Ascending aorta (tissue), 2 donors: Measurements from ENCODE around the gene CLIC3. TPM values are rescaled to one million over a fixed set of nuclear protein-coding genes. Genes with fewer than 3 reads are reported as not detected.

Experiments used
- DNase-seq, 2 donors: peaks; one replicate each; pipeline ENCODE4 v3.0.0-alpha.2; 2019; ENCODE audit warnings: low spot score in 2 of 2
- H3K27ac ChIP-seq, 2 donors: fragments of 200-600 bp; sonication (generic); one replicate each; pipeline ENCODE4 v1.5.1; 2016 to 2017; ENCODE audit warnings: mild to moderate bottlenecking in 1 of 2
- H3K27me3 ChIP-seq: fragments of 200-600 bp; sonication (generic); one replicate; pipeline ENCODE4 v1.5.1; 2017
- H3K36me3 ChIP-seq, 2 donors: fragments of 200-600 bp; sonication (generic); one replicate each; pipeline ENCODE4 v1.5.1; 2016
- H3K4me1 ChIP-seq, 2 donors: fragments of 200-600 bp; sonication (generic); one replicate each; pipeline ENCODE4 v1.5.1; 2016 to 2017; ENCODE audit warnings: mild to moderate bottlenecking in 1 of 2
- H3K4me3 ChIP-seq, 2 donors: fragments of 200-600 bp; sonication (generic); one replicate each; pipeline ENCODE4 v1.5.1; 2016 to 2017; ENCODE audit warnings: mild to moderate bottlenecking in 1 of 2
- H3K9me3 ChIP-seq, 2 donors: fragments of 200-600 bp; sonication (generic); one replicate each; pipeline ENCODE4 v1.5.1; 2016
- CTCF ChIP-seq, 3 experiments: fragments of 200-600 bp in 2 of 3; fragments of 450-650 bp in 1 of 3; sonication (generic) in 2 of 3; IDR thresholded peaks; one replicate each; pipeline ENCODE4 v1.5.1; 2016 to 2019; ENCODE audit warnings: antibody characterized with exemption in 3 of 3, mild to moderate bottlenecking in 1 of 3, moderate library complexity in 1 of 3
- intact Hi-C: fragments of 100-400 bp; cut with DNase I; formaldehyde crosslinking; loops from one replicate; pipeline ENCODE4 v1.15.1; 2023
- total RNA-seq: library from RNA; depleted of rRNA; stranded (reverse); fragments of >200 nt; gene quantifications from one replicate; pipeline ENCODE4 v1.1.0, GENCODE V29; 2016

CLIC3 gene
- total RNA-seq, 1 donor from 2014 or later, result 2.8 TPM

- no peak overlapping the region for H3K27ac ChIP-seq
- no peak for TF ChIP-seq CTCF (IDR thresholded peaks at IDR 0.05)
- no peaks in the 10 kb centered on the region for H3K27me3 ChIP-seq
- no peak overlapping the region for H3K4me3 ChIP-seq
- no peaks in the 10 kb centered on the region for H3K9me3 ChIP-seq
- peaks cover 15 to 23% of the 10 kb centered on the region in 2 donors for H3K36me3 ChIP-seq
- DNase-seq, result no peak
- peaks cover 3 to 5% of the 10 kb centered on the region in 2 donors for H3K4me1 ChIP-seq
- intact Hi-C loops, result no loop called here
Measured at GRCh38 chr9:137021979-137022661, 25.8 kb upstream of the CLIC3 start.

DNA sequence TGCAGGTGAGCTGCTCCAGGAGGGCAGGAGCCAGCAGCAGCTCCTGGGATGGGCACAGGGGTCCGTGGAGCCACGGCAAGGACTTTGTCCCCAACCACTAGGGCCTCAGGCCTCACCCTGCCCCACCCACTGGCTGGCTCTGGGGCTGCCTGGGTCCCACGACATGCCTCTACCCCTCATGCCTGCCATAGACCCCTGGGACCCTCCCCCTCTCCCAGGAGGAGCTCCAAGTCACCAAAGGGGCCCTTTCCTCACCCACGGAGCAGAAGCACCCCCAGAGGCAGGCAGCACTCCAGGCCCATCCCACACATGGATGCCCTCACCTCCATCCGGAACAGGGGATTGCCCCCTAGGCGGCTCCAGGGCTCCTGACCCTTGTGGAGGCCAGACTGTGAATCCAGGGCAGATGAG lies 25.2 kb upstream of the CLIC3 start:
- Histone ChIP-seq H3K36me3 (peaks cover 19 to 28% of the 10 kb centered on the region in 2 donors), H3K4me3 (no peak overlapping the region), H3K27me3 (no peaks in the 10 kb centered on the region), H3K27ac (no peak overlapping the region), H3K4me1 (no peaks in the 10 kb centered on the region), H3K9me3 (no peaks in the 10 kb centered on the region)
- intact Hi-C loops, result no loop called here
- no peak for TF ChIP-seq CTCF (IDR thresholded peaks at IDR 0.05)
- no peak for DNase-seq

GRCh38 chr9:137020771-137021567 lies 24.6 kb upstream of the CLIC3 start:
- Histone ChIP-seq H3K27me3 (no peaks in the 10 kb centered on the region), H3K4me3 (no peak overlapping the region), H3K36me3 (peaks cover 20 to 34% of the 10 kb centered on the region in 2 donors), H3K4me1 (no peaks in the 10 kb centered on the region), H3K9me3 (no peaks in the 10 kb centered on the region), H3K27ac (no peak overlapping the region)
- intact Hi-C loops, result no loop called here
- TF ChIP-seq CTCF (IDR thresholded peaks at IDR 0.05), result no peak
- DNase-seq, result no peak

DNA sequence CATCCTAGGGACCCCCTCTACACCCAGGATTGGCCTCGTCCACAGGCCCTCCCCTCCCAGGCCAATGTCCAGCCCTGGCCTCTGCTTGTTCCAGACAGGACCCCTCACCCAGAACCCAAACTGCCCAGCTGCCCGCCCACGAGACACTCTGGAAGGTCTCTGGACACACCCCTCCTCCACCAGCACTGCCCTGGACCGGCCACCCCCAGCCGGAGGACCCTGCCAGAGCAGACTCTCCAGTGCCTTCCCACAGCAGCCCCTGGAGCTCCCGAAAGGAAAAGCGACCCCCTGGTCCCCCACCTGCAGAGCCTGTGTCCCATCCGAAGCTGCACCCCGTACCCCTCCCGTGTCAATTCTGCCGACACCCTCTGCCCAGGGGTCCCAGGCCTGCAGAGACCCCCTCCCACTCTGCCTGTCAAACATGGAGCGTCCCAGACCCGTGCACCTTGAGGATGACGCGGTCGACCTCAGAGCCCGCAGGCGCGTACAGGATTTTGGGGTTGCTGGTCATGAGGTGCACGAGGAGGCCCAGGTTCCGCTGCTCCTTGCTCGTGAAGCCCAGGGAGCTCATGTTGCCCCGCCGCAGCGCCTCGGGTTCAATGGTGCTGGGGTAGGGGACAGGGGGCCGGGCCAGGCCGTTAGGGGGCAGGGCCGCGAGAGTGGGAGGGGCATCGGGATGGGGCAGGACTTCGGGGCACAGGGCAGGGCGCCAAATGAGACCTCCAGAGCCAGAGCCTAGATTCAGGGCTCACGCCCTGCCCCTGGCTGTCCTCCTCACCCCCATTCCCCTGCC lies 23.7 kb upstream of the CLIC3 start:
- TF ChIP-seq CTCF (IDR thresholded peaks at IDR 0.05), result no peak
- Histone ChIP-seq H3K4me1 (no peaks in the 10 kb centered on the region), H3K9me3 (no peaks in the 10 kb centered on the region), H3K27me3 (no peaks in the 10 kb centered on the region), H3K27ac (no peak overlapping the region), H3K36me3 (peaks cover 29 to 43% of the 10 kb centered on the region in 2 donors), H3K4me3 (no peak overlapping the region)
- intact Hi-C loops, result no loop called here
- DNase-seq, result no peak

- no peaks in the 10 kb centered on the region for H3K27me3 ChIP-seq
- no peaks in the 10 kb centered on the region for H3K4me1 ChIP-seq
- peaks cover 38 to 55% of the 10 kb centered on the region in 2 donors for H3K36me3 ChIP-seq
- no peak for TF ChIP-seq CTCF (IDR thresholded peaks at IDR 0.05)
- intact Hi-C loops, result no loop called here
- no peak overlapping the region for H3K27ac ChIP-seq
- no peak for DNase-seq
- H3K9me3 ChIP-seq, result no peaks in the 10 kb centered on the region
- H3K4me3 ChIP-seq, result no peak overlapping the region
Measured at GRCh38 chr9:137018761-137019559, 22.6 kb upstream of the CLIC3 start.
